Osteocyte (in vitro differentiated cells): ENCODE data around the gene APOL3. TPM values are rescaled to one million over a fixed set of nuclear protein-coding genes. Genes with fewer than 3 reads are reported as not detected.

Source experiments
- DNase-seq: peaks from one replicate; pipeline ENCODE4 v3.0.0; 2021; ENCODE audit warnings: mixed read lengths; ENCODE audit not compliant: unreplicated experiment; ENCODE audit errors: extremely low spot score
- H3K27ac Mint-ChIP-seq: one replicate; pipeline ENCODE4 v1.8.0; 2021; ENCODE audit warnings: mild to moderate bottlenecking, mixed read lengths; ENCODE audit not compliant: unreplicated experiment
- H3K27me3 Mint-ChIP-seq: one replicate; pipeline ENCODE4 v1.8.0; 2021; ENCODE audit warnings: mixed read lengths; ENCODE audit not compliant: unreplicated experiment
- H3K36me3 Mint-ChIP-seq: one replicate; pipeline ENCODE4 v1.8.0; 2021; ENCODE audit warnings: mixed read lengths; ENCODE audit not compliant: unreplicated experiment
- H3K4me1 Mint-ChIP-seq: one replicate; pipeline ENCODE4 v1.8.0; 2021; ENCODE audit warnings: mixed read lengths; ENCODE audit not compliant: unreplicated experiment
- H3K4me3 Mint-ChIP-seq: one replicate; pipeline ENCODE4 v1.8.0; 2021; ENCODE audit warnings: mild to moderate bottlenecking, moderate library complexity, mixed read lengths; ENCODE audit not compliant: unreplicated experiment
- H3K9me3 Mint-ChIP-seq: one replicate; pipeline ENCODE4 v1.8.0; 2021; ENCODE audit warnings: mixed read lengths; ENCODE audit not compliant: unreplicated experiment
- total RNA-seq: library from RNA; stranded (reverse); gene quantifications from 2 replicates; pipeline ENCODE4 v1.2.1, GENCODE V29; 2021
- TF ChIP-seq, protein P1 (sequence below): fragments of 200-600 bp; sonication (generic); IDR thresholded peaks from 2 replicates; pipeline ENCODE4 v1.5.0; 2021; ENCODE audit warnings: antibody characterized with exemption, mild to moderate bottlenecking, moderate library complexity

Gene APOL3
- total RNA-seq, 1 donor from 2014 or later, result 10.8 TPM

DNA sequence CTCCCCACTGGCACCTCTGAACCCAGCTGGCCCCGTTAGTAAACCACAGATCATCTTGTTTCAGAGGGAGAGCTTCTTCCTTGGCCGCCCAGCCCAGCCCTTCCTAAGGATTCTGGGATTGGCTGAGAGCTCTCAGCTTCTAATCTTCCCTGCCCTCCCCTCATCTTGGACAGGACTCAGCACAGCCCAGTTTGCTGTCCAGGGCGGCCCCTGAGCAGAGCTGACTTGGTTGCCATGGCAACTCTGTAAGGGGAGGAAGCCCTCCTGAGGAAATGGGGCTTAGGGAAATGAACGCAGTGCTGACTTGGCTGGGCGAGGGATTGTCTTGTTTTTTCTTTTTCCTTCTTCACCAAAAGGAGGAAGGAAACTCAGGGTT lies 36.5 kb upstream of the APOL3 start:
- Mint-ChIP-seq H3K4me3 (peak overlapping the region; percentile 18), H3K36me3 (no peaks in the 10 kb centered on the region), H3K27ac (peak overlapping the region; percentile 85), H3K27me3 (peaks cover under 1% of the 10 kb centered on the region), H3K4me1 (peaks cover 37% of the 10 kb centered on the region), H3K9me3 (no peaks in the 10 kb centered on the region)
- DNase-seq, result peak; percentile 88
- TF ChIP-seq, protein P1, sequence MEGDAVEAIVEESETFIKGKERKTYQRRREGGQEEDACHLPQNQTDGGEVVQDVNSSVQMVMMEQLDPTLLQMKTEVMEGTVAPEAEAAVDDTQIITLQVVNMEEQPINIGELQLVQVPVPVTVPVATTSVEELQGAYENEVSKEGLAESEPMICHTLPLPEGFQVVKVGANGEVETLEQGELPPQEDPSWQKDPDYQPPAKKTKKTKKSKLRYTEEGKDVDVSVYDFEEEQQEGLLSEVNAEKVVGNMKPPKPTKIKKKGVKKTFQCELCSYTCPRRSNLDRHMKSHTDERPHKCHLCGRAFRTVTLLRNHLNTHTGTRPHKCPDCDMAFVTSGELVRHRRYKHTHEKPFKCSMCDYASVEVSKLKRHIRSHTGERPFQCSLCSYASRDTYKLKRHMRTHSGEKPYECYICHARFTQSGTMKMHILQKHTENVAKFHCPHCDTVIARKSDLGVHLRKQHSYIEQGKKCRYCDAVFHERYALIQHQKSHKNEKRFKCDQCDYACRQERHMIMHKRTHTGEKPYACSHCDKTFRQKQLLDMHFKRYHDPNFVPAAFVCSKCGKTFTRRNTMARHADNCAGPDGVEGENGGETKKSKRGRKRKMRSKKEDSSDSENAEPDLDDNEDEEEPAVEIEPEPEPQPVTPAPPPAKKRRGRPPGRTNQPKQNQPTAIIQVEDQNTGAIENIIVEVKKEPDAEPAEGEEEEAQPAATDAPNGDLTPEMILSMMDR, result no peak

GRCh38 chr22:36196254-36197064 lies 35.9 kb upstream of the APOL3 start:
- H3K4me1 Mint-ChIP-seq, result peaks cover 37% of the 10 kb centered on the region
- no peaks in the 10 kb centered on the region for H3K36me3 Mint-ChIP-seq
- H3K4me3 Mint-ChIP-seq, result no peak overlapping the region
- H3K27ac Mint-ChIP-seq, result peak overlapping the region; percentile 85
- no peak for DNase-seq
- no peaks in the 10 kb centered on the region for H3K27me3 Mint-ChIP-seq
- no peaks in the 10 kb centered on the region for H3K9me3 Mint-ChIP-seq
- TF ChIP-seq, protein P1, result no peak

DNA sequence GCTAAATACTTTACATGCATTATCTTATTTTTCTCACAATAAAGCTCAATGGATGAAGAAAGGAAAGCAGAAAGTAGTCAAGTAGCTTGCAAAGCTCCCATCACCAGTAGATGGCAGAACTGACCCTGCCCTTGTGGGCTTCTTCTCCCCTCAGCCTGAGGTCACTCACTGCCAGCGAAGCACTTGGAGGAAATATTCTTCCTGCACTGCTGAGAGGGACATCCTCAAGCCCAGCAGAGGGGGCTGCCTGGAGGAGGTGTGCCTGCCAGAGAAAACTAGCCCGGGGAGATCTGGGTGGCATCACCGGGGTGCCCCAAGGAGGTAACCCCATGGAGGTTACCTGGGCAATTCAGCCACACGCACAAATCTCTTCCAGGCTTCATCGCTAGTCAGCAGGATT lies 34.4 kb upstream of the APOL3 start:
- H3K4me3 Mint-ChIP-seq, result no peak overlapping the region
- H3K36me3 Mint-ChIP-seq, result no peaks in the 10 kb centered on the region
- H3K27ac Mint-ChIP-seq, result peak overlapping the region; percentile 61

DNA sequence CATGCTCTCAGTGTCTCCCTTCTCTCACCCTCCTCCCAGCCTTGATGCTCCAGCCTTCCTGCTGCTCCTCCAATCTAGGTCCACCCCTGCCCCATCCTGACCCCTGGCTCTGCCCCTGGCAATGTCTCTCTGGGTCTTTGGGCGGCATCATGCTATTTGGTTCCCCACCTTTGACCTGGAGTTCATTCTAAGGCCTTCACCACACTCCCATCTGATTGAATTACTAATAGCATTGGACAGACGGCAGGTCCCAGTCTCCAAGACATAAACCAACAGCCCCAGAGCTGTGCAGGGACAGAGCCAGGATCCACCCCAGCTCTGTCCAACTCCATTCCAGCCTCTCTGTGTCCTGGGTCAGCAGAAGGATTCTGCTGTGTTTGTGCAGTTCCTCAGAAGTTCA lies 33.8 kb upstream of the APOL3 start:
- no peaks in the 10 kb centered on the region for H3K9me3 Mint-ChIP-seq
- no peaks in the 10 kb centered on the region for H3K36me3 Mint-ChIP-seq
- H3K27me3 Mint-ChIP-seq, result peaks cover 16% of the 10 kb centered on the region
- no peak for DNase-seq
- H3K4me1 Mint-ChIP-seq, result peaks cover 37% of the 10 kb centered on the region
- TF ChIP-seq, protein P1, result no peak
- no peak overlapping the region for H3K4me3 Mint-ChIP-seq
- H3K27ac Mint-ChIP-seq, result no peak overlapping the region

More for the DNA sequence above, 34.4 kb upstream of the APOL3 start:
- Mint-ChIP-seq H3K9me3 (no peaks in the 10 kb centered on the region), H3K4me1 (peaks cover 37% of the 10 kb centered on the region), H3K27me3 (peaks cover 10% of the 10 kb centered on the region)
- TF ChIP-seq, protein P1, result peak; percentile 92
- peak; percentile 87 for DNase-seq

DNA sequence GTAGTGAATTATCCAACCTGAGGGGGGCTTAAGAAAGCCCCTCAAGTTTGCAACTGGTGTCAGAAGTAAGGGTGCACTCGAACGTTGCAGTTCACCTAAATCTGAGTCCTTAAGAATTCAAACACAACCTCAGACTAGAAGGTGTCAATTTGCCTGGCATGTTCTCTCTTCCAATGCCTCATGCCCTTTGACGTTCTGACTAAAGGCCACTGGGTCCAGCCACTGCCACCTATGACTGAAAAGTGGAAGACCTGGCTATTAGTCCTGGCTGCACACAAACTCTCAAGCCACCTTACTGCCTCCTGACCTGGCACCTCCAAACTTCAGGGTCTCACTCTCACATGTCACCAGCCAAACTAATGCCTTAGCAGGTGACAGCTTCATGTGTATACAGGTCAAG lies 33.0 kb upstream of the APOL3 start:
- Mint-ChIP-seq H3K36me3 (no peaks in the 10 kb centered on the region), H3K4me1 (peaks cover 37% of the 10 kb centered on the region), H3K27me3 (peaks cover 16% of the 10 kb centered on the region), H3K9me3 (no peaks in the 10 kb centered on the region), H3K4me3 (no peak overlapping the region), H3K27ac (no peak overlapping the region)
- no peak for DNase-seq
- TF ChIP-seq, protein P1, result no peak
